NCI-H446 treated with DMSO at 0.1 percent for 48 hours (cell line): ENCODE measurements around the gene BHLHE41.

Experiments used
- DNase-seq: peaks from one replicate; lab custom pipeline; 2025; lab: John Stamatoyannopoulos, UW

The BHLHE41 gene

DNA sequence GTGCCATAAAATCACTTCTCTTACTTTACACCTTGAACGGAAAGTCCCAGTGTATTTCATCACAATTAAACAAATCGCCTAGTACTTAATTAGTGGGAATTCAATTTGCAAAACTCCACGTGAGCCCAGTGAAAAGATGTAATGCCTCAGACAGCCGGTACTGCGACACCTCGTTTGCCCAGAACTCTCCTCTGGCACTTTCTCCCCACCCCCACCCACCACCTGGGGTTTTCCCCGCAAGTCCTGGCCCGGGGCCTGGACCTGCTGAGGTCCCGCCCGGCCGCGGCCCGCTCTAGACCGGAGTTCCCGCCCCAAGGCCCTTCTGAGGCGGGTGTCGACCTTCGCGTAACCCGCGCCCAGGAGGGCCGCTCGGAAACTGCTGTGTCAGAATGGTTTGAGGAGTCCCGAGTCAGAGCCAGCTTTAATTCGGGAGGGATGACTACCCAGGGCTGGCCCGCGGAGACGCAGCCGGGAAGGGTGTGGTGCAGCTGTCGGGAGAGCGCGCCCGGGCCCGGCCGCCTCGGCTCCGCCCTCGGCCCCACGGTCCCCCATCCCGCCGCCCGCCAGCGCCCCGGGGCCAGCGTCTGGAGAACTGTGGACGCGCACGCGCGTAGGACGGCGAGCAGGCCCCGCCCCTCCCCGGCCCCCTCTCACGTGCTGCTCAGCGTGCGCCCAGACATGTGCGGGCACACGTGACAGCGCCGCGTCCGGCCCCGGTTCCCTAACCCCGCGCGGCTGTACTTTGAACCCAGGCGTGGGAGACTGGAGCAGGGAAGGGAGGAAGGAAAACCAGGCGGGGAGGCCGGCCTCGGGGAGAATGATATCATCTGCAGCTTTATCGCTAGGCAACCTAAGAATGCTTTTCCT is 10.8 kb downstream of the BHLHE41 start:
- DNase-seq: peak; percentile 64

GRCh38 chr12:26113181-26113654 is 11.6 kb downstream of the BHLHE41 start:
- no peak for DNase-seq

DNA sequence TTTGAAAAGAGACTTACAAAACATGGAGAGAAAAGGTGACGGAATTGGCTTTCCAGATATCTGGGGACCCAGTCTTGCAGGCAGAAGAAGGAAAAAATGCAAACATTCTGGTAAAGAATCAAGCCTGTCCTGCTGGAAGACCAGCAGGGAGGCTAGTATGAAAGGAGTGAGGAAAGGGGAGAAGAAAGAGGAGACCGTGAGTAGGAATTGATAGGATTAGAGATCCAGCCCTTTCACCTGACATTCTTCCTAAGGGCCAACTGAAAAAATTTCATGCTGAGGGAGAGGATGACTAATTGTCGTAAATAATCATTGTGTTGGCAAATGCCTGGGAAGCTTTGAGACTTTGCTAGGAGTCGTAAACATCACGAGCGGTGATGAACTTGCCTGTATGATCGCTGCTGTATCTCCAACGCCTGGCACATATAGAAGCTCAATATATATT is 12.1 kb downstream of the BHLHE41 start:
- no peak for DNase-seq

- DNase-seq: no peak
Measured at GRCh38 chr12:26112232-26112631, 12.6 kb downstream of the BHLHE41 start.

- no peak for DNase-seq
Measured at GRCh38 chr12:26109343-26109881, 15.4 kb downstream of the BHLHE41 start.

DNA sequence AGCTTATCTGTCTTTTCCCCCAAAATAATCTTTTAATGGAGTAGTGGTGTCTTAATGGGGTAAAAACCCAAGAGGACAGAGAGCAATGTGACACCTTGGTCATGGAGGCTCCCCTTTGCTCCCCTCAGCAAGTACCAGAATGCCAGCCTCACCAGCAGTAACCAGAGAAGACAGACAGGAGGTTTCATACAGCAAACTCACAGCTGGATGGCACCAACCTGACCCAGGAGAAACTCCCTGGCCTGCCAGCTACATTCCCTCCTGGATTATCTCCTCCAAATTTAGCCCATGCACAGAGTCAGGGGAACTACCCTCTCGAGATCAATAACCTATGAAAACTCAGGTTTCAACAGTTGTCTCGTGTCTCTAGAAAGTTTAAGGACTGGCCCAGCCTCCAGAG is 15.9 kb downstream of the BHLHE41 start:
- DNase-seq: no peak

DNA sequence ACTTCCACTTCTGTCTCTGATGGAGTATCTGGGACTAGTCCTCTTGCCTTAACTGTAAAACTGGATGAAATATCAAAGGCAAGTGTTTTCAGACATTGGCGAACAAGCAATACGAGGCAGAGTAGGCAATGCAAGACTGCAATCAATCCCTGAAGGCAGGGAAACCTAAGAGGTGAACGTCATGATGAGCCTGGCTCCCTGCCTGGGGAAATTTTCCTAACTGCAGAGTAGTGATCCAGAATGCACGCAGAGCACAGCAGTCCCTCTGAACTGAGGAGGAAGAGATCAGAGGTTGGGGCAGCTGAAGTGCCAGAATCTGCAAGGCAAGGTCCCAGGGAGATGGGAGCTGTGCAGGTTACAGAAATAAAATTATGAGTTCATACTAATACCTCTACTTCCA is 18.5 kb downstream of the BHLHE41 start:
- no peak for DNase-seq

DNA sequence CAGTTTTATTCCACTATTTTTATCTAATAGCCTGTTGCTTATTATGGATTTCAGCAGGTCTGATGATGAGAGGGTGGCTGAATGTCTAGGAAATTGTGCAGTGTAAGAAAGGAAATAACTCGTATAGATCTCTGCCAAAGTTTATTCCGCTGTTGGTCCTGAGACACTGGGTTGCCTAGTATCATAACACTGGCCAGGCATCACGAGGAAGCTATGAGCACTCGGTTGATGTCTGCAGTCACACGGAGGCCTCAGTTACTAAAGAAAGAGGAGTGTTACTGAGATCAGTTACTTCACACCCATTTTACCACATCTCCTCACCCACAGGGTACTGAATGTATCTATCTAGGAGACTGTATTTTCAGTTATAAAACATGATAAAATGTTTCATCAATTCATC is 21.9 kb downstream of the BHLHE41 start:
- DNase-seq: no peak

DNA sequence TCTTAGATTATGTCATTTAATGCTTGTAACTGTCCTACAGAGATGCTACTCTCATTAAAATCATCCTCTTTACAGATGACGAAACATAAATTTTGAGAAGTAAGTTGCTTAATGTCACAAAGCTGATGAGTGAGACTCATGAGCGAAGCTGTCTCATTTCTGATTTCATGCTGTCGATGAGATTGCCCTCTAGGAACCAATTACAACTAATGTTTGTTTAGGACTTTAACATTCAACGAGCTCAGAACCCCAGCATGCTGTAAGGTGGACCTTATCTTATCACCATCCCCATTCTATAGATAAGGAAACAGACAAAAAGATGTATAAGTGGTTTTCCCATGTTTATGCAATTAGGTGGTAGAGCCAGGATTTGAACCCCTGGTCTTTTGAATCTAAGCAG is 23.1 kb downstream of the BHLHE41 start:
- DNase-seq: no peak

DNA sequence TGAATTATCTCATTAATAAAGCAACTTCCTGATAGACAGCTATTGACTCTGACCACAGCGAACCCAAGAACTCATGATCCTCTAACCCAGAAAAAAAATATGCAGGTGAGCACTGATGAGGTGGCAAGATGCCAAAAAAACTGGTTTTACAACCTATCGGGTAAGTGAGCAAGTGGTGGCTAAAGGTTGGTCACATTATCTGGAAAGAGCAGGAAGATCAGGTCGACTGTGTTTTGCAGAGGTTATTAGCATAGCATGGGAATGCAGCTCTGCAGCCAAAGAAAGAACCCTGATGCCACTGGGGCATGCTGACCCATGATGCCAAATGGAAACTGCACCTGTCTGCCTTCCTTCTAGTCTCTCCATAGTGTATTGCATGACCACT is 23.5 kb downstream of the BHLHE41 start:
- no peak for DNase-seq

DNA sequence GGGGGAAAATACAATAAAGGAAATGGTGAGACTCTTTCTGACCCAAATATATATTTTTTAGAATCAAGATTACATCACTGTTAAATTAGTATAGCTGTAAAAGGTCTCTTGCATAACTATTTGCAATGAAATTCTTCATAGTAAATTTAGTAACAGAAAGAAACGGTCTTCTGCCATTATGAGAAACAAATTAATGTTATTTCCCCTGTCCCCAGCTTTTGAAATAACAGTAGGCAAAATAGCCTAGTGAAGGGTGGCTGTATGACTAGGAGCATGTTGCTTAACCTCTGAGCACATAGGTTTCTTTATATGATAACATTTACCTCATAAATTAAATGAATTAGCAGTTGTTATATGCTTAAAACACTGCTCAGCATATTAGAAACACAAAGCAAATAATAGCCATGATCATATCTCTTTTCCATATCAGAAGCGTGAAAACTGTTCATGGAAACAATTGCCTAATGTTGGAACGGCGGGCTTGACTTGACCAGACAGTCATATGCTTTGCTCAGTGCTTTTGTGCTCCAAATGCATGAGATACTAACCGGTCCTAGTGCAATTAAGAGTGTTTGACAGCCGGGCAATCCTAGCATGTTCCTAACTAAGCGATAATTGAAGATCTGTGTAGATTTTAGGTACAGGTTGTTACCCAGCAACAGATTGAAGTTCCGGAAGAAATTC is 24.0 kb downstream of the BHLHE41 start:
- no peak for DNase-seq

- peak; percentile 49 for DNase-seq
Measured at GRCh38 chr12:26097046-26097878, 27.6 kb downstream of the BHLHE41 start.

- no peak for DNase-seq
Measured at GRCh38 chr12:26096036-26096435, 28.8 kb downstream of the BHLHE41 start.

DNA sequence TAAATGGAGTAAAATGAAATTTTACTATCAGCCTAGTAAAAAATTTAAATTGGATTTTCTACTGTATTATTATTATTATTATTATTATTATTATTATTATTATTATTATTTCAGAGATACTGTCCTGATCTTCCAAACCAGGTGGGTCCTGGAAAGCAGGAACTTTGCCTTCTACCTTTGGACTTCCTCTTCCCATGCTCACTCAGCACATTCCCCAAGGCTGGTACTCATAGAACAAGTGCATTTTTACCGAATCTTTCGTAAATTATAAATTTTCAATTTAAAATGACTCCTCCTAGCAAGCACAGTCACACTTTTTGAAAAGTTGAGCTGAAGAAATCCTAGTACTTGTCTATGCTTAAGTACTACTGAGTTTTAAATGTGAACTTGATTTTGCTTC is 29.7 kb downstream of the BHLHE41 start:
- DNase-seq: no peak

GRCh38 chr12:26092346-26093105 is 32.3 kb downstream of the BHLHE41 start:
- DNase-seq: no peak

DNA sequence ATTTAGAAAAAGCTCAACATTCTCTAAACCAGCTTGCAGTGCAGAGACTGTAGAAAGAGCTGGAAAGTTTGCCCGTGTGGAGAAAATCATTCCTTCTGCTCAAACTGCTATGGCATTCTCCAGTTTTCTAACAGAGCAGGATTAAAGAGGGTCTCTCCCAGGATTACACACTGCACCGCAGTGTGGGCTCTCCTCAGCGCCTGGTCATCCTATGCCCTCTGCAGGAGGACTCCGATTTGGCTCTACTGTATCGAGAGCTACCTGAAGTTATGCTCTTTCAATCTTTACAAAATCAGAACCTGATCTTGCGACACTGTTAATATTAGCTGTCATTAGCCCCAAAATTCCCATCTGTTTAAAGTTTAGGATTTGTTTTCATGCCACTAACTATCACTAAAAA is 33.0 kb downstream of the BHLHE41 start:
- DNase-seq: no peak

DNA sequence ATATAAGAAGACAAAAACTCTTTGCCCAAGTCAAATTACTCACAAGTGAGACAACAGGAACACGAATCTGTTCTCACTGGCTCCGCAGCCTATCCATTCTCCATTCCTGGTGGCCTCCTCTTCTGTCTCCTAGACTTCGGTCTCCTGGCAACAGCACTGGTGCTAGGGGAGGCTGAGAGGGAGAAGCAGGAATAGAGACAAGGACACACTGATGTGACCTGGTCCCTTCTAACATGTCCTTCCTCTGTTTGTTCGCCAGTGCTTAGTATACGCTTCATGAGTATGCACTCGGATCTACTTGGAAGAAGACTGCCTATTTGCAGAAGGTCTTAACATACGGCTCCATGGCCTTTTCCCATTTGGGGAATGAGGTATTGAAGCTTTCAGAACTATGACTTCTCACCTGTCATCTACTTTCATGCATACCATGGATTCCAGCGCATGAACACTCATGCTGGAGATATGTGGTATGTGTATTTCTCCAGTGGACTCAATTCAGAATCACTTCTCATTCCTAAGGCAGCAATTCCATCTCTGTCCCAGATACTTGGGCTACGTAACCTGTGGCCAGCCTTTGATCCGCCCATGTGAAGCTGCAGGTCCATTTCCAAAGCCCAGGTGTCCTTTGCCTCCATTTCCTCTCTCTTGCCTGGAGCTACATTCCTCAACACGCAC is 33.9 kb downstream of the BHLHE41 start:
- no peak for DNase-seq

DNA sequence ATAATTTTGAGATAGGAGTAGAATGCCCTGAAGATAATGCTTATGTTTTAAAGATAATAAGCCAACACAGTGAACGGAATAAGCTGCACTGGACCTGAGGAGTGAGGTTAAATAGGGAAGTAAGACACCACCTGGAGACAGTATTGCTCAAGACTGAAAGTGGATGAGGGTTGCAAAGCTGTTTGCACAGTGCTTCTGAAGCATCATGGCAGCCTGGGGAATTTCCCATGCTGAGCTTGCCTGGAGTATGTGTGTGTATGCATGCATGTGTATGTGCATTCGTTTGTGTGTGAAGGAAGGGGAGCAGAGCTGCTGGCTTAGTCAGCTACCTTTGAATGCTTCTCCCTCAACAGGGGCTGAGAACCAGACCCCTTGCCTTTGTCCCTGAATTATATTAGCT is 35.8 kb downstream of the BHLHE41 start:
- DNase-seq: no peak

DNA sequence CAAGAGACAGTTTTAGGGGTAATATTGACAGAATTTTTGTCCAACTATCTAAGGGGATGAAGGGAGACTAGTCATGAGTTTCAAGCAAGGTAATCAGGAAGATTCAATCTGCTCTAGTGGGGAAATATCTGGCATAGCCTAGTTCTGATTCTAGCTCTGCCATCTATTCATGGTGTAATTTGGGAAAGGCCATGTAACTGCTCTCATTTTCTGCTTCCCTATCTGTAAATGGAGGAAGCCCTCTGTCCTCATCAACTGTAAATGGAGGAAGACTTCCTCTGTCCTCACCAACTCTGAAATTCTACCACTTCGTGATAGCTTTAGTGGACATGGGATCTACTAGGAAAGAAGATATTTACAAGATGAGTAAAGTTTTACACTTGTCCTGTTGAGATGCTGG is 37.9 kb downstream of the BHLHE41 start:
- DNase-seq: no peak

GRCh38 chr12:26080911-26081310 is 43.9 kb downstream of the BHLHE41 start:
- DNase-seq: no peak
